ENCODE results near the gene KRTAP4-11.
"Not testable (repeated sequence)": the region's sequence is repeated elsewhere in the genome, so short reads cannot be mapped to it uniquely, and the experiment has no call there.

GRCh38 chr17:41105347-41105746, 12.8 kb downstream of the KRTAP4-11 start, which contains the start of gene KRTAP4-9:
- TF ChIP-seq CTCF (IDR thresholded peaks at IDR 0.05); EZH2phosphoT487 (IDR thresholded peaks at IDR 0.05; ENCODE audit: borderline replicate concordance, low read depth); TCF12 (IDR thresholded peaks at IDR 0.05): not testable (repeated sequence)

Measured in SK-N-SH (cell line).